Activated T-helper 1 cell treated with anti-CD3 and anti-CD28 coated beads, Interleukin-12 subunit alpha, Interleukin-12 subunit beta, Interleukin-2, Interleukin-4 antibody, amounts not matched to agents 30 ng/mL and 10 ng/mL and 1 ng/mL, durations not matched to agents 14 hours and 24 hours and 36 hours (primary cell): ENCODE measurements around the gene CREB5. TPM values are rescaled to one million over a fixed set of nuclear protein-coding genes. Genes with fewer than 3 reads are reported as not detected.
"Not testable (repeated sequence)": the region's sequence is repeated elsewhere in the genome, so short reads cannot be mapped to it uniquely, and the experiment has no call there.

Source experiments
- DNase-seq: peaks from one replicate; pipeline ENCODE4 v3.0.0; 2021; ENCODE audit warnings: low spot score
- H3K27ac Mint-ChIP-seq: one replicate; pipeline ENCODE4 v1.8.0; 2021; ENCODE audit warnings: mild to moderate bottlenecking, mixed read lengths
- H3K27me3 Mint-ChIP-seq: one replicate; pipeline ENCODE4 v1.8.0; 2022; ENCODE audit warnings: mild to moderate bottlenecking, moderate library complexity, mixed read lengths; ENCODE audit not compliant: insufficient read depth
- H3K36me3 Mint-ChIP-seq: one replicate; pipeline ENCODE4 v1.8.0; 2021; ENCODE audit warnings: low read depth, mixed read lengths
- H3K4me1 Mint-ChIP-seq: one replicate; pipeline ENCODE4 v1.8.0; 2021; ENCODE audit warnings: low read depth, mixed read lengths
- H3K4me3 Mint-ChIP-seq: one replicate; pipeline ENCODE4 v1.8.0; 2021; ENCODE audit warnings: mild to moderate bottlenecking, moderate library complexity, mixed read lengths
- H3K9me3 Mint-ChIP-seq: one replicate; pipeline ENCODE4 v1.8.0; 2021; ENCODE audit warnings: mixed read lengths
- intact Hi-C: fragments of 100-400 bp; cut with micrococcal nuclease; formaldehyde crosslinking; loops from one replicate; pipeline ENCODE4 v1.15.1; 2024
- total RNA-seq: library from RNA; stranded (reverse); gene quantifications from 2 replicates; pipeline ENCODE4 v1.2.3, GENCODE V29; 2022

CREB5 gene
- total RNA-seq, 1 donor from 2014 or later, result not detected

- no peak overlapping the region for H3K4me3 Mint-ChIP-seq
- H3K4me1 Mint-ChIP-seq, result no peaks in the 10 kb centered on the region
- no peak for DNase-seq
- H3K36me3 Mint-ChIP-seq, result no peaks in the 10 kb centered on the region
- H3K27me3 Mint-ChIP-seq, result no peaks in the 10 kb centered on the region
- no peaks in the 10 kb centered on the region for H3K9me3 Mint-ChIP-seq
- no peak overlapping the region for H3K27ac Mint-ChIP-seq
- intact Hi-C loops, result no loop called here
Measured at GRCh38 chr7:28542410-28542809, 130.1 kb downstream of the CREB5 start.

DNA sequence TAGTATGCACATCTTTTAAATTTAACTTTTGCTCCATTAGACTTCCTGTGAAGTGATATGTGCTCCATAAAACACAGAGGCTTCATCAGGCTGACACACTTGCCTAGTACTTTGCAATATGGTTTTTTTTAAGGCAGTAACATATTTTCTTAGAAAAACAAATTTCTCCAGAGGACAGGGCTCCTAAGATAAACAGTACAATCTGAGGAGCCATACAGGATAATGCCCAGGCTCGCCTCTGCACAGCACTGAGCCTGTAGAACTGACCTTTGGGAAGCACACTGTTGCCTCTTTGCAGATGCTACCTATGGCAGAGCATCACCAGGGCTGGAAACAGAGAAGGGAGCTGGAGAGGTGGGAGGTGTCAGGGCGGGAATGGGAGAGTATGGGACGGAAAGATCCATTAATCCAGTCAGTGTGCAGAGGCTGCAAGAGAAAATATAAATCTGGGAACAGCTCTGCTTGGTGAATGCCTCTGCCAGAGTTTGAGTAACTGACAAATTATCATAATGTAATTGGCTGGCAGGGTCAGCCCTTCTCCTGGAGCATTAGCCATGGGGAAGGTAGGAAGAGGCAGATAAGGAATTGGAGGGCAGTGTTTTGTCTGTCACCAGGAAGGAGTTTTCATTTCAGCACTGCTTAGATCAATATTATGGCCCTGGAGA is 132.3 kb downstream of the CREB5 start:
- DNase-seq, result no peak
- no peaks in the 10 kb centered on the region for H3K9me3 Mint-ChIP-seq
- no peaks in the 10 kb centered on the region for H3K27me3 Mint-ChIP-seq
- H3K4me1 Mint-ChIP-seq, result no peaks in the 10 kb centered on the region
- no peak overlapping the region for H3K4me3 Mint-ChIP-seq
- H3K27ac Mint-ChIP-seq, result no peak overlapping the region
- intact Hi-C loops, result no loop called here
- H3K36me3 Mint-ChIP-seq, result no peaks in the 10 kb centered on the region

- Mint-ChIP-seq H3K36me3 (no peaks in the 10 kb centered on the region), H3K9me3 (no peaks in the 10 kb centered on the region), H3K27me3 (peaks cover under 1% of the 10 kb centered on the region), H3K4me3 (no peak overlapping the region), H3K27ac (no peak overlapping the region), H3K4me1 (no peaks in the 10 kb centered on the region)
- DNase-seq, result no peak
- intact Hi-C loops, result no loop called here
Measured at GRCh38 chr7:28546067-28546466, 133.7 kb downstream of the CREB5 start.

DNA sequence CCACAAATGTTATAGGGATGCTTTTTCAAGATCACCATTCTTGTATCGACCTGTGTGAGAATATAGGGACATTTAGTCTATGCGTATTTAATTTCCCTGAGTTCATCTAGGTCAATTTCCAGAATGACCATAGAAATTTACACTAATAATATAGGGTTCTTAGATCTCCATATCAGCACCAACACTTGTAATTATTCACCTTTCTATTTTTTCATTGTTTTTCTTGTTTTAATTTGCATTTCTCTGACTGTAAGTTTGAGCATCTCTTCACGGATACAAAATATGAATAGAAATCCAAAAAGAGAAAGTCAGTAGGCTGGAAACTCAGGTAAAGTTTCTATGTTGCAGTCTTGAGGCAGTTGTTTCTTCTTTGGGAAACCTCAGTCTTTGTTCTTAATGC is 134.8 kb downstream of the CREB5 start:
- intact Hi-C loops, result no loop called here
- Mint-ChIP-seq H3K4me1 (no peaks in the 10 kb centered on the region), H3K36me3 (no peaks in the 10 kb centered on the region), H3K27ac (no peak overlapping the region), H3K9me3 (no peaks in the 10 kb centered on the region), H3K27me3 (peaks cover 4% of the 10 kb centered on the region), H3K4me3 (no peak overlapping the region)
- DNase-seq, result no peak

DNA sequence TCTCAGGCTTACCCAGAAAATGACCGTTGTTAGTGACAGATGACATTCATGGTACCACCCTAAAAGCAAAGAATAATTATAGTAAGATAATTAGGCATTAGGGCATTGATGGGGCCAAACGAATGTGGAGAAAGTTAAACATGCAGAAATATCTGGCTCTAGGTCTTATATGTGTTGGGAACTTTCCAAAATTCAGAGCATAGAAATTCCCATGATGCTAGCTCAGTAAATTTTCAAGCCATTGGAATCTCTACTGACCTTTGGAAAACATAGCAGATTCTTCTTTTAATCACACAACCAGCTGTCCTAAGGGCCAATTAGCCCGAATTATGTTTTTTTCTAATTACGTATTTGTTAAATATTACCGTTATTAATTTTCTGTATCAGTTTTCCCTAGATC is 136.1 kb downstream of the CREB5 start:
- H3K36me3 Mint-ChIP-seq, result no peaks in the 10 kb centered on the region
- no peak overlapping the region for H3K4me3 Mint-ChIP-seq
- H3K4me1 Mint-ChIP-seq, result no peaks in the 10 kb centered on the region
- DNase-seq, result no peak
- no peaks in the 10 kb centered on the region for H3K9me3 Mint-ChIP-seq
- H3K27me3 Mint-ChIP-seq, result peaks cover 7% of the 10 kb centered on the region
- intact Hi-C loops, result no loop called here
- no peak overlapping the region for H3K27ac Mint-ChIP-seq

- peaks cover 7% of the 10 kb centered on the region for H3K27me3 Mint-ChIP-seq
- no peak overlapping the region for H3K27ac Mint-ChIP-seq
- H3K36me3 Mint-ChIP-seq, result no peaks in the 10 kb centered on the region
- no peaks in the 10 kb centered on the region for H3K4me1 Mint-ChIP-seq
- intact Hi-C loops, result no loop called here
- no peaks in the 10 kb centered on the region for H3K9me3 Mint-ChIP-seq
- no peak overlapping the region for H3K4me3 Mint-ChIP-seq
- no peak for DNase-seq
Measured at GRCh38 chr7:28549998-28550397, 137.7 kb downstream of the CREB5 start.

- Mint-ChIP-seq H3K36me3 (no peaks in the 10 kb centered on the region), H3K27me3 (peaks cover 7% of the 10 kb centered on the region), H3K4me3 (no peak overlapping the region), H3K9me3 (no peaks in the 10 kb centered on the region), H3K4me1 (no peaks in the 10 kb centered on the region), H3K27ac (no peak overlapping the region)
- intact Hi-C loops, result no loop called here
- DNase-seq, result no peak
Measured at GRCh38 chr7:28550580-28551186, 138.4 kb downstream of the CREB5 start.

DNA sequence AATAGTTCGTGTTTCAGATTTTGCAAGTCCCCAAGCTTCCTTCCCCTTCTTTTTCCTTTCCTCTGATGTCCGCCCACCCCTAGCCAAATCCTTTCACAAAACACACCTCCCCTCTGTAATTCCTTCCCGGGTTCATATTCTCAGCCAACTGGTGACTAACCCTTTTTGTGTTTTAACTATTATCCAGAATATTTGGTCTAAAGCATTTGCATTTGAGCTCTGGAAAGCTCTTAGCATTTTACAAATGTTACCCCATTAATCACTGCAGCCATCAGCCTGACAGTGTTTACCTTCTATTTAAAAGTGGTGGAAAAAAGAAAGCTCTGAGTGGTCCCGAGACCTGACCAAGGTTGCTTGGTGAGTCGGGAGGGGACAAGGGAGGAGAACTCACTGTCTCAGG is 139.0 kb downstream of the CREB5 start:
- Mint-ChIP-seq H3K27ac (no peak overlapping the region), H3K4me3 (no peak overlapping the region), H3K27me3 (peaks cover 7% of the 10 kb centered on the region), H3K9me3 (no peaks in the 10 kb centered on the region), H3K36me3 (no peaks in the 10 kb centered on the region), H3K4me1 (no peaks in the 10 kb centered on the region)
- no peak for DNase-seq
- intact Hi-C loops, result no loop called here

DNA sequence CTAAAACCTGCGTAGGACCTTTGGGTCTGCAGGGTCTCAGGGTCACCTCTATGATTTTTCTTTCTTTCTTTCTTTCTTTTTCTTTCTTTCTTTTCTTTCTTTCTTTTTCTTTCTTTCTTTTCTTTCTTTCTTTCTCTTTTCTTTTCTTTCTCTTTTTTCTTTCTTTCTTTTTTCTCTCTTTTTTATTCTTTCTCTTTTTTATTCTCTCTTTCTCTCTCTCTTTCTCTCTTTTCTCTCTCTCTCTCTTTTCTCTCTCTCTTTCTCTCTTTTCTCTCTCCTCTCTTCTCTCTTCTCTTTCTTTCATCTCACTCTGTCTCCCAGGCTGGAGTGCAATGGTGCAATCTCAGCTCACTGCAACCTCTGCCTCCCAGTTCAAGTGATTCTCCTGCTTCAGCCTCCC is 139.4 kb downstream of the CREB5 start:
- not testable (repeated sequence) for H3K4me3 Mint-ChIP-seq, H3K4me1 Mint-ChIP-seq

GRCh38 chr7:28554802-28555471 is 142.6 kb downstream of the CREB5 start:
- Mint-ChIP-seq H3K27me3 (peaks cover 7% of the 10 kb centered on the region), H3K4me1 (no peaks in the 10 kb centered on the region), H3K27ac (no peak overlapping the region), H3K4me3 (no peak overlapping the region), H3K9me3 (no peaks in the 10 kb centered on the region), H3K36me3 (no peaks in the 10 kb centered on the region)
- DNase-seq, result no peak
- intact Hi-C loops, result no loop called here

More for the DNA sequence above, 139.4 kb downstream of the CREB5 start:
- intact Hi-C loops, H3K9me3 Mint-ChIP-seq, H3K36me3 Mint-ChIP-seq, H3K27me3 Mint-ChIP-seq, DNase-seq, H3K27ac Mint-ChIP-seq: not testable (repeated sequence)

- peaks cover 7% of the 10 kb centered on the region for H3K27me3 Mint-ChIP-seq
- H3K4me3 Mint-ChIP-seq, result no peak overlapping the region
- H3K36me3 Mint-ChIP-seq, result no peaks in the 10 kb centered on the region
- no peak for DNase-seq
- H3K27ac Mint-ChIP-seq, result no peak overlapping the region
- no peaks in the 10 kb centered on the region for H3K4me1 Mint-ChIP-seq
- intact Hi-C loops, result no loop called here
- no peaks in the 10 kb centered on the region for H3K9me3 Mint-ChIP-seq
Measured at GRCh38 chr7:28556025-28556424, 143.7 kb downstream of the CREB5 start.

GRCh38 chr7:28556671-28557070 is 144.4 kb downstream of the CREB5 start:
- H3K27ac Mint-ChIP-seq, result no peak overlapping the region
- H3K27me3 Mint-ChIP-seq, result peaks cover 4% of the 10 kb centered on the region
- H3K4me3 Mint-ChIP-seq, result no peak overlapping the region
- H3K4me1 Mint-ChIP-seq, result no peaks in the 10 kb centered on the region
- no peaks in the 10 kb centered on the region for H3K36me3 Mint-ChIP-seq
- no peaks in the 10 kb centered on the region for H3K9me3 Mint-ChIP-seq
- no peak for DNase-seq
- intact Hi-C loops, result no loop called here

DNA sequence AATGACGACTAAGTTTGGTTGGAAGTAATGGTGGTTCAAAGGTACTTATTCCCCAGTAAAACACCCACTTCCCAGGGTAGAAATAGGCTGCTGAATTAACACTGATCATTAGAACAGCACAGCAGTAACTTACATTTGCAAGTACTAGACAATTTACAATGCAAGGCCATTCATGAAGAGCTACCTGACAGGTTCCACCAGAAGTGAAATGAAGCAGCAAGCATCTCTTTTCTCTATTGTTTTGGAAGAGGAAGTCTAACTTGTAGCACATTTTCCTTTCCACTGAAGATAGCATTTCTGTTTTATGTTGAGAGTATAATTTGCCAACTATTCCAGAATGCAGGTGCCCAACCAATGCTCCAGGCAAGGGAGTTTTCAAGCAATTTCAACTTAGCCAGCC is 145.9 kb downstream of the CREB5 start:
- no peak overlapping the region for H3K4me3 Mint-ChIP-seq
- no peaks in the 10 kb centered on the region for H3K27me3 Mint-ChIP-seq
- no peak for DNase-seq
- intact Hi-C loops, result no loop called here
- H3K27ac Mint-ChIP-seq, result no peak overlapping the region
- no peaks in the 10 kb centered on the region for H3K9me3 Mint-ChIP-seq
- no peaks in the 10 kb centered on the region for H3K4me1 Mint-ChIP-seq
- no peaks in the 10 kb centered on the region for H3K36me3 Mint-ChIP-seq
